Mesendoderm (in vitro differentiated cells): ENCODE results near the gene SPOCK1.

Experiments used
- DNase-seq: peaks from one replicate; pipeline ENCODE4 v3.0.0; 2013
- H2AK5ac ChIP-seq: 2 replicates; pipeline ENCODE4 v1.6.1; 2013; ENCODE audit warnings: low read length, inconsistent platforms
- H2BK120ac ChIP-seq: 2 replicates; pipeline ENCODE4 v1.6.1; 2013; ENCODE audit warnings: low read depth, mild to moderate bottlenecking, low read length, moderate library complexity, mixed read lengths
- H2BK15ac ChIP-seq: replicated peaks from 2 replicates; pipeline ENCODE4 v1.6.1; 2013; ENCODE audit warnings: low read depth, mild to moderate bottlenecking, moderate library complexity
- H2BK5ac ChIP-seq: 2 replicates; pipeline ENCODE4 v1.6.1; 2013; ENCODE audit warnings: low read length, inconsistent platforms
- H3K18ac ChIP-seq: 2 replicates; pipeline ENCODE4 v1.6.1; 2013; ENCODE audit warnings: mild to moderate bottlenecking, low read length, mixed read lengths
- H3K23ac ChIP-seq: one replicate; pipeline ENCODE4 v1.6.1; 2013; ENCODE audit warnings: low read length
- H3K27ac ChIP-seq: 2 replicates; pipeline ENCODE4 v1.5.1; 2013; ENCODE audit warnings: low read depth, mild to moderate bottlenecking, inconsistent platforms, low read length, moderate library complexity
- H3K27me3 ChIP-seq: 2 replicates; pipeline ENCODE4 v1.6.1; 2013; ENCODE audit warnings: low read length, control low read depth, mild to moderate bottlenecking, inconsistent platforms; ENCODE audit not compliant: insufficient read depth, poor library complexity
- H3K36me3 ChIP-seq: 2 replicates; pipeline ENCODE4 v1.6.1; 2013; ENCODE audit warnings: low read length, inconsistent platforms; ENCODE audit not compliant: control insufficient read depth, insufficient read depth
- H3K4ac ChIP-seq: one replicate; pipeline ENCODE4 v1.6.1; 2013; ENCODE audit warnings: low read depth, mild to moderate bottlenecking, low read length, moderate library complexity
- H3K4me1 ChIP-seq: 2 replicates; pipeline ENCODE4 v1.6.1; 2013; ENCODE audit warnings: low read depth, low read length, inconsistent platforms; ENCODE audit not compliant: control insufficient read depth
- H3K4me2 ChIP-seq: 2 replicates; pipeline ENCODE4 v1.6.1; 2013; ENCODE audit warnings: low read length
- H3K4me3 ChIP-seq: 2 replicates; pipeline ENCODE4 v1.5.1; 2013; ENCODE audit warnings: mild to moderate bottlenecking, low read length
- H3K56ac ChIP-seq: one replicate; pipeline ENCODE4 v1.6.1; 2013; ENCODE audit warnings: low read length
- H3K79me1 ChIP-seq: 2 replicates; pipeline ENCODE4 v1.6.1; 2013; ENCODE audit warnings: low read length, inconsistent platforms
- H3K79me2 ChIP-seq: 2 replicates; pipeline ENCODE4 v1.6.1; 2013; ENCODE audit warnings: mild to moderate bottlenecking, low read length; ENCODE audit not compliant: control insufficient read depth, insufficient read depth
- H3K9ac ChIP-seq: 2 replicates; pipeline ENCODE4 v1.6.1; 2013; ENCODE audit warnings: low read length, inconsistent platforms
- H4K5ac ChIP-seq: one replicate; pipeline ENCODE4 v1.6.1; 2013; ENCODE audit warnings: low read length
- H4K8ac ChIP-seq: one replicate; pipeline ENCODE4 v1.6.1; 2013; ENCODE audit warnings: low read depth, mild to moderate bottlenecking, control low read depth, low read length, moderate library complexity
- WGBS: extraction: QIAGEN DNeasy Blood & Tissue Kit; methylation state at CpG from one replicate; pipeline ENCODE4 v1.1.7; 2013; ENCODE audit warnings: low lambda C conversion rate, missing lambda C conversion rate; ENCODE audit not compliant: insufficient coverage; ENCODE audit errors: extremely low coverage; 5-methylcytosine and 5-hydroxymethylcytosine counted together

The SPOCK1 gene

DNA sequence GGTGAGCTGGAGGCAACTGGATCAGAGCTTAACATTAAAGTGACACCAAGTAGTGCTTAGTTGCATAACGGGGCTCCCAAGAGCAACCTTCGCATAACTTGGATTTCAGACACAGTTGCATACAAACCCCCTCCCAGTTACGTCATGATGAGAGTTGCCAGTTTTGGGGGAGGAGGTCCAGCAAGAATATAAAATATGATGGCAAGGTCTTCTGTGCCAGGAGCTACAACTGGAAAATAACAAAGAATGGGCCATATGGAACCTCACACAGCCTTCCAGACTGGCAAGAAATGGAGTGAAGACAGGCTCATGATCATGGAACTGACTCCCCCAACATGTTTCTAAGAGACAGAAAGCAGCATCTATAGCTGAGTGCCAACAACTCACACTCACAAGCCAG lies 8.5 kb downstream of the SPOCK1 start:
- Histone ChIP-seq H3K27ac (no peak overlapping the region), H2BK120ac (no peak overlapping the region), H3K4ac (no peak overlapping the region), H3K27me3 (no peaks in the 10 kb centered on the region), H3K4me3 (no peak overlapping the region), H3K56ac (no peak overlapping the region), H3K4me1 (no peaks in the 10 kb centered on the region), H3K23ac (no peak overlapping the region), H3K79me2 (no peaks in the 10 kb centered on the region), H4K8ac (no peak overlapping the region), H2BK5ac (no peak overlapping the region), H3K9ac (no peak overlapping the region), H3K18ac (no peak overlapping the region), H3K79me1 (no peaks in the 10 kb centered on the region), H3K4me2 (no peak overlapping the region), H2AK5ac (no peak overlapping the region), H3K36me3 (no peaks in the 10 kb centered on the region), H4K5ac (no peak overlapping the region), H2BK15ac (no peak overlapping the region)
- WGBS: no CpG with 5 or more reads among the region's 3 CpGs
- no peak for DNase-seq

DNA sequence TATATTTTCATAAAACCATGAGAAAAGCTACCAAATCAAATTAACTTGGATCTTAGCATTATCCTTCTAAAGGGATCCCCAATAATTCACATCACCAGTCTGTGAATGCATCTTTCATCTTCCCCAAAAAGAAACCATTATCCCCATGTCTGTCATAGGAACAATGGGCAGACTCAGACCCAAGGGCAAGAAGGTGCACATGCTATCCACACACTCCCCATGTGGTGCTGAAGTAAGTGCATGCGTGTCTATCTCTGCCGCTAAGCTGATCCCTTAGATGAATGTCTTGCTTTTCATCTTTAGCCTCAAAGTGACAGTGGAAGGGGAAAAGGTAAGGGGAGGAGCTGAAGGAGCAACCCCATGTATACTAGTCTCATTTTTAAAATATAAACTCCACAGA lies 10.2 kb downstream of the SPOCK1 start:
- no peak overlapping the region for H3K23ac ChIP-seq
- WGBS: no CpG with 5 or more reads among the region's 2 CpGs

DNA sequence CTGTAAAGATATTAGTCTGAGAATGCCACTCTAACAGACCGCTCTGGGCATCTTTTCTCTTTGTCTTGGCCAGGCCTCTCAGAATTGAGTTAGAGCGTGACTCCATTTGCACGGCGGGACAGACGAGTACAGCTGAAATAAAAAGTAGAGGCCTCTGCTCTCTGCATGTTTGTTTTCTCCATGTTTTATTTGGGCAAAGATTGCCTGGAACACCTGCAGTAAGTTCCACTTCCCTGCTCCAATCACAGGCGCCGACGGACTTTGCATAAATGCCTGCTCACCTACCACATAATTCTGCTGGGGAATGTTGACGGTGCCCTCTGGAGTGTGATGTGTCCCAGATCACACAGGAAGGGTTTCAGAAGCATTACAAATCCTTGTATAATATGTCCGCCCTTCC lies 10.6 kb downstream of the SPOCK1 start:
- WGBS: no CpG with 5 or more reads among the region's 10 CpGs
- H2AK5ac ChIP-seq: no peak overlapping the region
- H3K4ac ChIP-seq: no peak overlapping the region
- no peak overlapping the region for H3K18ac ChIP-seq
- H4K5ac ChIP-seq: no peak overlapping the region
- no peak overlapping the region for H3K4me3 ChIP-seq
- H3K79me2 ChIP-seq: no peaks in the 10 kb centered on the region
- H3K36me3 ChIP-seq: no peaks in the 10 kb centered on the region
- H3K27me3 ChIP-seq: no peaks in the 10 kb centered on the region
- DNase-seq: no peak
- no peak overlapping the region for H3K27ac ChIP-seq
- no peak overlapping the region for H3K23ac ChIP-seq
- no peak overlapping the region for H3K56ac ChIP-seq
- no peak overlapping the region for H2BK120ac ChIP-seq
- no peaks in the 10 kb centered on the region for H3K4me1 ChIP-seq
- H2BK5ac ChIP-seq: no peak overlapping the region
- H3K9ac ChIP-seq: no peak overlapping the region
- H3K79me1 ChIP-seq: no peaks in the 10 kb centered on the region
- H3K4me2 ChIP-seq: no peak overlapping the region
- no peak overlapping the region for H4K8ac ChIP-seq
- H2BK15ac ChIP-seq: no peak overlapping the region

More for the DNA sequence above, 10.2 kb downstream of the SPOCK1 start:
- Histone ChIP-seq H4K5ac (no peak overlapping the region), H2BK15ac (no peak overlapping the region), H3K4me3 (no peak overlapping the region), H4K8ac (no peak overlapping the region), H2BK5ac (no peak overlapping the region), H3K79me1 (no peaks in the 10 kb centered on the region), H3K56ac (no peak overlapping the region), H2AK5ac (no peak overlapping the region), H3K18ac (no peak overlapping the region), H3K27me3 (no peaks in the 10 kb centered on the region), H2BK120ac (no peak overlapping the region), H3K4me1 (no peaks in the 10 kb centered on the region), H3K4me2 (no peak overlapping the region), H3K4ac (no peak overlapping the region), H3K9ac (no peak overlapping the region), H3K36me3 (no peaks in the 10 kb centered on the region), H3K27ac (no peak overlapping the region), H3K79me2 (no peaks in the 10 kb centered on the region)
- DNase-seq: no peak

DNA sequence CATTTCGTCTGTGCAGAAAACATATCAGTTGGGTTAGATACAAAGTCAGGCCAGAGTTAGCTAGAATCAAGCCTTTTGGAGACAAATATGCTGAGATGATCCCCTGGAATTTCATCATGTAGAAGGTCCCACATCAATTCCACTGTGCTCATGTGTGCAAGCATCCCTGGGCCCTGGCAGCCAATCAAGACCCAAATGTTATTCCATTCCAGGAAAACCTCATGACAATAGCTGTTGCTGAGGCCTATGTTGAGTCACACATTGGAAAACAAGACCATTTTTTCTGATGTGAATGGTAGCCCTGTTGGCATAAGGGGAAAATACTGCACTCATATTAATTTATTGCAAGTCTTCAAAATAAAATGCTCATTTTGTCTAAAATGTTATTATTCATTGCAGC lies 11.5 kb downstream of the SPOCK1 start:
- Histone ChIP-seq H3K4ac (no peak overlapping the region), H3K4me1 (no peaks in the 10 kb centered on the region), H3K79me2 (no peaks in the 10 kb centered on the region), H4K8ac (no peak overlapping the region), H3K56ac (no peak overlapping the region), H2BK5ac (no peak overlapping the region), H3K18ac (no peak overlapping the region), H2AK5ac (no peak overlapping the region), H2BK15ac (no peak overlapping the region), H3K4me3 (no peak overlapping the region), H3K4me2 (no peak overlapping the region), H3K79me1 (no peaks in the 10 kb centered on the region), H3K36me3 (no peaks in the 10 kb centered on the region), H4K5ac (no peak overlapping the region), H3K9ac (no peak overlapping the region), H3K23ac (no peak overlapping the region), H2BK120ac (no peak overlapping the region), H3K27me3 (no peaks in the 10 kb centered on the region), H3K27ac (no peak overlapping the region)
- WGBS: no CpG with 5 or more reads among the region's 1 CpG
- no peak for DNase-seq

DNA sequence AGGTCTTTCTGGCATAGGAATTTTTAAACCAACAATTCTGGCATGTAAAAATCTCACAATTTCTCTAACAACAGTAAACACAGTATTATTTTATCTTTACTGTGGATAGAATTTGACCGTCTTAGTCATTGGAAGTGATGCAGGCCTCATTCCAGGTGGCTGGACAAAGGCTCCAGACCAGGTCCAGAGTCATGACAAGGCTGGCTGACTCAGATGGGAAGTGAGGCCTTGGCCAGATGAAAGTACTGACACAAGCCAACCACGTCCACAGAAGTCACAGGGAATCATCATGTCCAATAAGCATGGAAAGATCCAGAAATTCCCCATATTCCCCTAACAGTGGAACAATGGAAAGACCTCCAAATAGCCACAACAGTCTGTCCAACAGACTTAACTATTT lies 12.4 kb downstream of the SPOCK1 start:
- Histone ChIP-seq H3K27ac (no peak overlapping the region), H4K8ac (no peak overlapping the region), H3K23ac (no peak overlapping the region), H4K5ac (no peak overlapping the region), H3K79me1 (no peaks in the 10 kb centered on the region), H3K36me3 (no peaks in the 10 kb centered on the region), H3K4me1 (no peaks in the 10 kb centered on the region), H3K4me2 (no peak overlapping the region), H3K4ac (no peak overlapping the region), H3K56ac (no peak overlapping the region), H3K4me3 (no peak overlapping the region), H2AK5ac (no peak overlapping the region), H3K79me2 (no peaks in the 10 kb centered on the region), H3K27me3 (no peaks in the 10 kb centered on the region), H2BK5ac (no peak overlapping the region), H2BK120ac (no peak overlapping the region), H2BK15ac (no peak overlapping the region), H3K18ac (no peak overlapping the region), H3K9ac (no peak overlapping the region)
- WGBS: no CpG with 5 or more reads among the region's 2 CpGs
- no peak for DNase-seq

DNA sequence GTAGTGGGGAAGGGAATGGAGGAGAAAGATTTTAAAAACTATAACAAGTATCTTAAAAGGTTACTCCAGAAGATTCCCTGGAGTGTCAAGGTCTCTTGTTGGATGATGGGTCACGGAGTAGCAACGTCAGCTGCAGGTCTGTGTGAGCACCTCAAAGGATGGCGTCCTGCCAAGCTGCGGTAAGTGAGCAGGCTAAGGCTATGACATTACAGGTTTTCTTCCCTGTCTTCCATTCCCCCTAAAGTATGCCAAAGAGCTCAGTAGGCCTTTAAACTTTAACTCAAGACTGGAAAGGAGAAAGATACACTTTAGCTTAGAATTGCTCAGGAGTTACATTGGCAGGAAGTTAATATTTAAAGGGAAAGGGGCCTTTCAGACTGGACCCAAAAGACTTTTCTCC lies 17.5 kb downstream of the SPOCK1 start:
- no peaks in the 10 kb centered on the region for H3K79me2 ChIP-seq
- H2AK5ac ChIP-seq: no peak overlapping the region
- no peaks in the 10 kb centered on the region for H3K4me1 ChIP-seq
- no peak overlapping the region for H2BK120ac ChIP-seq
- H3K4me2 ChIP-seq: no peak overlapping the region
- H3K4ac ChIP-seq: no peak overlapping the region
- H3K56ac ChIP-seq: no peak overlapping the region
- H3K23ac ChIP-seq: no peak overlapping the region
- no peak overlapping the region for H3K4me3 ChIP-seq
- no peak overlapping the region for H3K9ac ChIP-seq
- no peak overlapping the region for H2BK5ac ChIP-seq
- H4K5ac ChIP-seq: no peak overlapping the region
- no peaks in the 10 kb centered on the region for H3K79me1 ChIP-seq
- no peak overlapping the region for H4K8ac ChIP-seq
- no peak overlapping the region for H3K18ac ChIP-seq
- no peak overlapping the region for H3K27ac ChIP-seq
- H3K27me3 ChIP-seq: no peaks in the 10 kb centered on the region
- H2BK15ac ChIP-seq: no peak overlapping the region
- DNase-seq: no peak
- H3K36me3 ChIP-seq: no peaks in the 10 kb centered on the region
- no CpG with 5 or more reads among the region's 4 CpGs for WGBS
